Inflammatory macrophage treated with lipopolysaccharide for 1 hour (primary cell): ENCODE results near the gene SKAP2.

Source experiments
- DNase-seq, 2 donors: peaks; one replicate each; pipeline ENCODE4 v3.0.0-alpha.2; 2020 to 2022

Gene SKAP2

DNA sequence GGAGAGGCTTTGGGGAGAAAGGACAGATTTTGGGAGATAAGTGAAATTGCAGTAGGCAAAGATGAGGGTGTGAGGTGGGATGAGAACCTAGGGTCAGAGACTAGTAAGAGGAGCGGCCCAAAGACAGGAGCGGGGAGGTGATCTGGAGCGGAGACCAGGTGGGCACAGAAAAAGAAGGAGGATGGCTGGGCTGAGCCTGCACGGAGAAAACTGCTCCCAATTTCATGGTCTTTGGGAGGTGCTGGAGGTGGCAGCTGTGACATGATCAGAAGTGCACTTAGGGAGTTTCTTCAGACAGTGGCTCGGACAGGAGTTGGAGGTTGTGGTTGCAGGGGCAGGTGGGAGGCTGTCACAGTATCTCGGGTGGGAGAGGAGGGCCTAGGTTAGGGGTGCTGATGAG, 232.8 kb downstream of the SKAP2 start:
- no peak for DNase-seq

DNA sequence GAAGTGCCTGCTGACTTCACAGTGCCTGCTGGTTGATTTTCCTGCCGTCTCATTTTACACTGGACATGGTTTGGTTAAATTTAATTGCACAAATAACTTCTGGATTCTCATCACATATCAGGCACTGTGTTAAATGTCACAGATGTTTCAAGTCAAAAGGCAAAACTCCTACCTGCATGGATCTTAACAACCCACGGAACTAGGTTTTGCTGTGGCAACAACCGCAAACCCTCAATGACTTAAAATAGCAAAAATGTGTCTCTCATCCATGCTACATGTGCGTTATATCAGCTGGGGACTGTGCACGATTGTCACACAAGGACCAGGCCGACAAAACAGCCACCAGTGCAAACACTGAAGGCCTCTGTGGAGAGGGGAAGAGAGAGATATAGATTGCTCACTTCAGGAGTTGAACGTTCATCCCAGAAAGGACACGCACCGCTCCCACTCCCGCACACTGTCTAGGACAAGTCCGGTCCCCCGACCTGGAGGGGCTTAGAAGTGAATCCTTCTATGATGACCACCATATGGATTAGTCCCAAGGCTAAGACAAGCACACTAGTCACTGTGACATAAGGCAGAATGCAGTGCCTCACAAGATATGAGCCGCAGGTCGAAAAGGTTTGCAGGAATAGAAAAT, 233.3 kb downstream of the SKAP2 start:
- no peak for DNase-seq

DNA sequence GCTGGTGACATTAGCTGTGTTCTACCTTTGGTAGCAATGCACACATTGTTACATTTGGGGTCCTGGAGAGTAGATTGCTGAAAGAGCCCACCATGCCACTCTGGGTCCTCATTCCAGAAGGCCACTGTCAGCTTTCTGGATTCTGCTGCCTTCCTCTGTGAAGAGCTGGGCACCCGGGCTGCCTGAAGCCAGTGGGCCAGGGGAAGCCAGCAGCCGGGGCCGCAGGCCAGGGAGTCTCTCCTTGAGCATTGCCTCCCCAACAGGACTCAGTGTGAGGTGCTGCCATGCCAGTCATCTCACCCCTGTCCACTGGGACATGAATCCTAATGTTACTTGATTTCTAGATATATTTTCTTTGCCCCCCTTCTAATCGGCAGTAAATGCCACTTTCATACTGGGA, 234.0 kb downstream of the SKAP2 start:
- no peak for DNase-seq

DNA sequence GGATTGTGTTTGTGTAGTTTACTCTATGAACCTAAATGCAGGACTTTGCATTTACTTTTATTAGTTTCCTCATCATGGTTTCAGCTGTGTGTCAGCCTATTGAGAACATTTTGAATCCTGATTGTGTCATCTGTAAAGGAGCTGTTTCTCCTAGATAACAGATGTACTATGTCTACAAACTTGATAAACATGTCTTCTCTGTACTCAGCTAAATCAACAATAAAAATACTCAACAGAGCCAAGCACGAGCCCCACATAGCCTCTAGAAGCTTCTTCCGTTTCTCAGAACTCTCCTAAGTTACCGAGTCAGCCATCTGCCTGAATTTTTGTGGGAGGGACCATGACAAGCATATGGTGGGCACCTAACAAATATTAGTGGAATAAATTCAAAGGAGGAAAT, 234.7 kb downstream of the SKAP2 start:
- no peak for DNase-seq

DNA sequence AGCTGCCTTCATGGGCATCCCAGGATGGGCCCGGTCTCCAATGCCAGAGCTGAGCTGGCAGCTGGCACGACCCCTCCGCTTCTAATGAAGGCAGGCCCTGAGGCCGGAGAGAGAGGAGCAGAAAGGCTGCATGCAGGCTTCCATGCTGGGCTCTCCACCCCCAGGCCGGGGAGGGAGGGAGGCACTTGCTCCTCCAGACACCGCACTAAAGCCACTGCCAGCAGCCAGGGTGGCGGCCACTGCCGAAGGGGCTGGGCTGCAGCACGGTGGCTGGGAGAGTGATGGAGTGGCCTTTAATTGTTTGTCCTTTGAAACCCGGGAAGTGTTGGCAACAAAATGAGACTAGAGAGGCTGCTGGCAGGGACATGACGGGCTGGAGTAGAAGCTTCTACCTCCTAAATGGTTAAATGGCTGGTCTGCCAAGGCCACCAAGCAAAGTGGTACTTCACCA, 236.5 kb downstream of the SKAP2 start:
- DNase-seq, result no peak

DNA sequence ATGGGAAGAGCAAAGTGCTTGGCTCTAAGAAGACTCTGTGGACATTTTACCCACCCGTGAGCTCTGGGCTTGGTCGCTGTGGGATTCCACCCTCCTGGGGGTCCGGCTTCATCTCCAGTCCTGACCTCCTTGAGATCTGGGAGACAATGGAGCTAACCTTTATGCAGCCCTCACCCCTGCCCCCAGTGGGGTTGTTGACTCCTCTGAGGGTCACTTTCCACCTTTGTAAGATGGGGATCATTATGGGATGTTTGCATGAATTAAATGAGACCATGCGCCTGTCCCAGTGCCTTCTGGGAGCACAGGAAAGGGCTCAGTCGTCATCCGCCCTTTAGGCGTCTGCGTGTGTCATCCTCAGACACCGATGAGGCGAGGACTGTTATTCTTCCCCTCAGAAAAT, 237.2 kb downstream of the SKAP2 start:
- DNase-seq, result no peak

DNA sequence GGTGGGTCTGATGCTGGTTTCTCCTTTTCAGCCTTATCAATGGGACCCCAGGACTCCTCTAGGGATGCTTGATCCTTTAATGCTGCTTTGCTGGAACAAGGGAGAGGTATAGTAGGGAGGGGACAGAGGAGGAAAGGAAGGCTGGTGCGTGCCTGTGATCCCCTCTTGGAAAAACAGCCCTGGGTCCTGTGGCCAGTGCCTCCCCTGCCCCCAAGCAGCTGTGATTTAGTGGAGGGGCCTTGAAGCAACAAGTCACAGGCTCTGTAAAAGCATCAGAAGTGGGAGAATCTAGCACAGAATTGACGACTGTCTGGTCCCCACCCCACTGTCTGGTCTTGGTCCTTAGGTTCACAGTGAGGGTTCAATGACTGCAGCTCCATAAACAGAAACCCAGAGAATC, 237.7 kb downstream of the SKAP2 start:
- no peak for DNase-seq

DNA sequence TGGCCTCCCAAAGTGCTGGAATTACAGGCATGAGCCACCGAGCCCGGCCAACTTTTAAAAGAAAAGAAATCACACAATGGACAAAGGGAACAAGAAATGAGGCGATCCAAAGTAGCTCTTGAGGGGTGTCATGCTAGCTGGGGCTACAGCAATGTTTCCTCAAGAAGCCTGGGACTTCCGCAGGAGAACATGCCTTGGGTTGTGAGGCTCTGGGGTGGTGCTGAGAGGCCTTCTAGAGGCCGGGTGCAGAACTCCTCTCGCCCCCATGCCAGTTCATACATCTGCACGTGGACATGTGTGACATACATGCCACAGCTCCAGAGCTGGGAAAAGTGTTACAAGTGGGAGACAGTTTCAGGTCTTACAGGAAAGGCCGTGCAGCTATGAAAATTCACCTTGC, 238.2 kb downstream of the SKAP2 start:
- DNase-seq, result no peak

DNA sequence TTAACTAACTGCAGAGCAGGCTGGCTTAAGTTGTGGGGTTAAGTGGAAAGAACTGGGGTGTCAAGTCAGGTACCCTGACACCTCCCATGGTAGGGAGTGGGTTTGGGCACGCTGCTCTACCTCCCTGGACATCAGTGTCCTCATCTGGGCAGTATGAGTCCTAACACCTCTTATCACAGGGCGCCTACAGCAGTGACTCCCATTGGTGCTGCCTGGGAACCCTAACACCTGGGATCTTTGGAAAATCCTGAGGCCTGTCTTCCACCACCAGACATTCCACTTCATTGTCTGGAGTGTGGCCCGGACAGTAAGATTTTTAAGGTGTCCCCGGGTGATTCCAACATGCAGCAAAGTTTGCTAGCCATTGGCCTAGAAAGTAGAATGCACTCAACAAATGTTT, 239.1 kb downstream of the SKAP2 start:
- DNase-seq, result no peak

DNA sequence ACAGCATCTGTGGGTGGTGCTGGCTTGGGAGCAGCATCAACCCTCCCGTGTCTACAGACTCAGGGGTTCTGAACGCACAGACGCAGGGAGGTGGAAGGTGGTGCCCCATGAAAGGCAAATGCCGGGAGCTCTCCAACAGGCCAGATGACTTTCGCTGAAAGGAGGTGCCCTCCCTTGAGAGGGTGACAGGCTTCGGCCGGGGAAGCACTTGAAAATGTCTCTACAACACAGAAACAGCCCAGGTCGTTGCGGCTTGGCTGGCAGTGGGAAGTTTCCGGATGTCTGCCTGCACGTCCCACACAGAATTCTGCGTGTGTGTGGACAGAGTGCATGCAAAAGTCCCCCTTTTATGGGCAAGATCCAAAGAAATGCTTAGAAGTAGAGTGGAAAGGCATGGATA, 239.6 kb downstream of the SKAP2 start:
- DNase-seq, result no peak

DNA sequence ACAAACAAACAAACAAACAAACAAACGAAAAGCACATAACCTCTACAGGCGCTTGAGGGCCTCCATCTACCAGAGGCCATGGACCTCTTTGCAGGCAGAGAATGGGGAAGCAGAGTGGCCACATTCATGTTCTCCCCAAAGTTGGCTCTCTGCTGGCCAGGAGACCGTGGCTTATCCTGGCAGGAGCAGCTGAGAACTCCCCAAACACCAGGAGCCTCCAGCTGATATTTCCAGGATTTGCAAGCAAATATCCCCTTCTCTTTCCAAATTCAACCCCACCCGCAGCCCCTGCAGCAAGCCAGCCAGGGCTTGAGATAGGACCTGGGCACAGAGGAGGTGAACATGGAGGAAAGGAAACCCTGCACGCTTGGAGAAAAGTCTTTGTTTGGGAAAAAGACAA, 240.0 kb downstream of the SKAP2 start:
- DNase-seq, result no peak

DNA sequence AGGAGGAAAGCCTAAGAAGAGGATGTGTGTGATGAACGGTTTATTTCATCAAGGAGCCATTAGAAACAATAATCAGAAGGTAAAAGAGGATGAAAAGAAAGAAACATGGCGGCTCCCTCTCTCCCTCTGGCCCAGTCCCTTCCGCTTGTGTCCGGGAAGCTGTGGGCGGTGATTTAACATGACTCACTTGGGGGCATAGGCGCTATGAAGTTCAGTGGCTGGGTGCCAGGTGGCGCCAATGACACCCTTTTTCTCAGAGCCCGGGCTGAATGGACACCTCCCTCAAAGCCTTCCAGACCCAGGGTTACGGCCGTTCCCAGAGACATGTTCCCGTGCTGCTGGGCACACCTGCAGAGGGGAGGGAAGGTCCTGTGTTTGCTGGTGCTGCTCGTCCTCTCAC, 244.0 kb downstream of the SKAP2 start:
- peak in 1 of 2 donors; percentile 69 for DNase-seq

DNA sequence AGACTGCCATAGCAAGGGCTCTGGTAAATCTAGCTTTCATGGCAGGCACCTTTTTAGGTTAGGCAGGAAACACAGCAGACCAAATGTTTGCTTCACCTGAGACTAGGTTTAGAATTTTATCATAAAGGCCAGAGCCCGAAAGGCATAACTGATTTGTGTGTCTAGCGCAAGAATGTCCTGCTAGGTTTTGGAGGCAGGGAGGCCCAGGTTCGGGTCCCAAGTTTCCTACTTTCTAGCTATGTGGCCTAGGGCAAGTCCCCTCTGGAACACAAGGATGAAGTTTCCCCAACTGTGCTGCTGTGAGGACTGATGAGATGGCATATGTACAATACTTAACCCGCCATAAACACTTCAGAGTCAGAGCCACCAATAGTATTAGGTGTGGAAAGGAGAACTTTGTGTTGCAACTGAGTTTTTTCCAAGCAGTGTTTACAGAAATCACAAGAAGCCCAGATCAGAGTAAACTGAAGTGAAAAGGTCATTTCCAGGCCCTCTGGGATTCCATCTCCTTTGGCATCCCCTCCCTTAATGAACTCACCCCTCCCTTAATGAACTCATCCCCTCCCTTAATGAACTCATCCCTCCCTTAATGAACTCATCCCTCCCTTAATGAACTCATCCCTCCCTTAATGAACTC, 244.9 kb downstream of the SKAP2 start:
- peak; percentile 2 to 56 for DNase-seq

DNA sequence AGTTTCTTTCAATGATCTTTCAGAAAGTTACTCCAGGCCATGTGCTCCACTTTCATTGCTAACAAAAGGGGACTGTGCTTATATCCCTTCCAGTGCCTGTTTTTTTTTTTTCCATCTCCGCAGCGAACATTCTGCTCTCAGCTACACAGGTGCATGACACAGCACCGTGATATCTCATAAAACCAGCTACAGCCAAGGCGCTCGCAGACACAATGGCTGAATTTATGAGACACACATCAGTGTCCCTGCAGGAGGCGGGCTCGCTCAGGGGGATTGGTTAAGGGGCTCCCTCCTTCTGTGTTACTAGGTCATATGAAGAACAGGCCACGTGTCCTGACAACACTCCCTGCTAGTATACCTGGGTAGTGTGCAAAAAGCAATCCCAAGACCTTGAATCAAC, 245.5 kb downstream of the SKAP2 start:
- DNase-seq, result no peak

DNA sequence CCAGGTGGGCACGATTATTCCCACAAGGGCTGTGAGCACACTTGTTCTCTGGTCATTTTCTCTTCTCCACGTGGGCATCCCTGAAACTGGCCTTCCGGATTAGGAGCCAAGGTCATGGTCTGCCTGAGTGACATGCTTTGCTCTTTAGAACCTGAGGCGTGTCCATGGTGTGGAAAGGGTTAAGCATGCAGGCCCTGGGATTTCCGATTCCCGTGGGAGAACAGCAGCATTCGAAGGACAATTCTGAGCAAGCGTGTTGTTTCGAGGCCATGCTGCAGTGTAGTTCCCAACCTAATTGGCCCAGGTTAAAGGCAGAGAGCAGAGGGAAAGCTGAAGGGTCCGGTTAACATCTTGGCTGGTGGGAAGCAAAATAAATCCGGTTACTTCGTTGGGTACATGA, 245.9 kb downstream of the SKAP2 start:
- DNase-seq, result no peak
